ENCODE results near the gene INSC. TPM values are rescaled to one million over a fixed set of nuclear protein-coding genes. Genes with fewer than 3 reads are reported as not detected.

INSC gene
- total and polyA plus RNA-seq, 12 donors, result 0.11 to 1.4 (median 0.61) TPM; not detected in 4

GRCh38 chr11:15194671-15195415 is 80.1 kb downstream of the INSC start:
- no peaks in the 10 kb centered on the region for H3K36me3 ChIP-seq (replicated peaks in 1 of 2)
- no peaks in the 10 kb centered on the region for H3K27me3 ChIP-seq
- no peaks in the 10 kb centered on the region for H3K4me1 ChIP-seq (replicated peaks in 1 of 2)
- WGBS, 4 donors, result 47 to 82% (median 71%) methylated on average over 2 of the region's 2 CpGs
- TF ChIP-seq CTCF (IDR thresholded peaks at IDR 0.05) (no peak), POLR2A (IDR thresholded peaks at IDR 0.05) (no peak)
- H3K9me3 ChIP-seq (replicated peaks in 1 of 3), result no peaks in the 10 kb centered on the region
- intact Hi-C loops (cut with DNase I), result loop anchor here in 1 of 2 donors (5.0 kb wide), 1 partner anchor 717 kb away; no protein-coding TSS in a partner anchor
- no peak for DNase-seq
- H3K27ac ChIP-seq, result no peak overlapping the region
- H3K4me3 ChIP-seq, result no peak overlapping the region

- Histone ChIP-seq H3K36me3 (replicated peaks in 1 of 2) (no peaks in the 10 kb centered on the region), H3K4me3 (no peak overlapping the region), H3K9me3 (replicated peaks in 1 of 3) (no peaks in the 10 kb centered on the region), H3K4me1 (replicated peaks in 1 of 2) (no peaks in the 10 kb centered on the region), H3K27me3 (no peaks in the 10 kb centered on the region), H3K27ac (no peak overlapping the region)
- 52 to 67% (median 65%) methylated on average over 2 of the region's 2 CpGs for WGBS, 4 donors
- TF ChIP-seq CTCF (IDR thresholded peaks at IDR 0.05) (no peak), POLR2A (IDR thresholded peaks at IDR 0.05) (no peak)
- intact Hi-C loops (cut with DNase I), result no loop called here
- no peak for DNase-seq
These were observed 80.9 kb downstream of the INSC start for GRCh38 chr11:15195454-15196200.

- H3K4me1 ChIP-seq (replicated peaks in 1 of 2), result no peaks in the 10 kb centered on the region
- no peaks in the 10 kb centered on the region for H3K36me3 ChIP-seq (replicated peaks in 1 of 2)
- no peaks in the 10 kb centered on the region for H3K27me3 ChIP-seq
- TF ChIP-seq POLR2A (IDR thresholded peaks at IDR 0.05), result no peak
- no peak for TF ChIP-seq CTCF (IDR thresholded peaks at IDR 0.05)
- DNase-seq, result no peak
- WGBS, 4 donors, result 67 to 77% (median 74%) methylated on average over 1 of the region's 1 CpG
- no peaks in the 10 kb centered on the region for H3K9me3 ChIP-seq (replicated peaks in 1 of 3)
- no peak overlapping the region for H3K27ac ChIP-seq
- H3K4me3 ChIP-seq, result no peak overlapping the region
- intact Hi-C loops (cut with DNase I), result no loop called here
These were observed 82.0 kb downstream of the INSC start for GRCh38 chr11:15196704-15197103.

- no peaks in the 10 kb centered on the region for H3K27me3 ChIP-seq
- intact Hi-C loops (cut with DNase I), result no loop called here
- no peak for DNase-seq
- 53 to 69% (median 58%) methylated on average over 2 of the region's 2 CpGs for WGBS, 4 donors
- H3K9me3 ChIP-seq (replicated peaks in 1 of 3), result no peaks in the 10 kb centered on the region
- no peak overlapping the region for H3K27ac ChIP-seq
- TF ChIP-seq CTCF (IDR thresholded peaks at IDR 0.05) (no peak), POLR2A (IDR thresholded peaks at IDR 0.05) (no peak)
- H3K36me3 ChIP-seq (replicated peaks in 1 of 2), result no peaks in the 10 kb centered on the region
- H3K4me3 ChIP-seq, result no peak overlapping the region
- H3K4me1 ChIP-seq (replicated peaks in 1 of 2), result no peaks in the 10 kb centered on the region
These were observed 83.0 kb downstream of the INSC start for GRCh38 chr11:15197696-15198095.
